Aorta (tissue), 5 donors: ENCODE data around the gene COQ10B. TPM values are rescaled to one million over a fixed set of nuclear protein-coding genes. Genes with fewer than 3 reads are reported as not detected.
"Not testable (repeated sequence)": the region's sequence is repeated elsewhere in the genome, so short reads cannot be mapped to it uniquely, and the experiment has no call there.

Source experiments
- ATAC-seq: fragments of 200-7000 bp; cut with Tn5 transposase; one replicate; pipeline ENCODE4 v1.9.1; 2022; ENCODE audit warnings: moderate library complexity; ENCODE audit not compliant: low FRiP score
- DNase-seq, 2 donors: peaks; one replicate each; pipeline ENCODE4 v3.0.0-alpha.2; 2020
- H3K27ac ChIP-seq, 2 donors: one replicate each; pipeline ENCODE4 v1.5.1; 2013; ENCODE audit warnings: low read length in 2 of 2, mild to moderate bottlenecking in 2 of 2, moderate library complexity in 2 of 2, control low read depth in 1 of 2, inconsistent platforms in 1 of 2, low read depth in 1 of 2
- H3K27me3 ChIP-seq, 2 donors: one replicate each; pipeline ENCODE4 v1.6.1; 2013; ENCODE audit warnings: control low read depth in 1 of 2, low read length in 1 of 2, mild to moderate bottlenecking in 1 of 2, moderate library complexity in 1 of 2; ENCODE audit not compliant: insufficient read depth in 2 of 2, control insufficient read depth in 1 of 2
- H3K36me3 ChIP-seq, 2 donors: one replicate each; pipeline ENCODE4 v1.6.1; 2013; ENCODE audit warnings: control low read depth in 1 of 2, low read length in 1 of 2, mild to moderate bottlenecking in 1 of 2; ENCODE audit not compliant: insufficient read depth in 2 of 2, control insufficient read depth in 1 of 2
- H3K4me1 ChIP-seq, 2 donors: one replicate each; pipeline ENCODE4 v1.6.1; 2013; ENCODE audit warnings: low read length in 2 of 2, control low read depth in 1 of 2, mild to moderate bottlenecking in 1 of 2, moderate library complexity in 1 of 2; ENCODE audit not compliant: insufficient read depth in 2 of 2, control insufficient read depth in 1 of 2
- H3K4me3 ChIP-seq, 2 donors: one replicate each; pipeline ENCODE4 v1.5.1; 2013; ENCODE audit warnings: low read length in 2 of 2, control low read depth in 1 of 2, mild to moderate bottlenecking in 1 of 2
- H3K9me3 ChIP-seq: one replicate; pipeline ENCODE4 v1.6.1; 2013; ENCODE audit warnings: mild to moderate bottlenecking, low read length; ENCODE audit not compliant: control insufficient read depth
- WGBS, 2 donors: extraction: QIAGEN DNeasy Blood & Tissue Kit; methylation state at CpG; one replicate each; pipeline ENCODE4 v1.1.7; 2013; 5-methylcytosine and 5-hydroxymethylcytosine counted together
- intact Hi-C, 2 donors: fragments of 100-400 bp; cut with DNase I; formaldehyde crosslinking; loops; one replicate each; pipeline versions ENCODE4 v1.14.2 to v1.15.0; 2022
- polyA plus RNA-seq, 2 donors: library from polyadenylated mRNA; stranded (reverse); fragments of 200-250 nt; gene quantifications; one replicate each; pipeline ENCODE4 v1.2.3, GENCODE V29; 2013
- total RNA-seq, 2 donors: library from RNA; stranded (reverse); fragmentation: NEBNext Ultra II Directional; extraction: Animal tissue kit (Norgen Biotek cat#: 25700); gene quantifications; one replicate each; pipeline ENCODE4 v1.2.1, GENCODE V29; 2021
- donor health status: healthy with polysubstance abuse.
- donor health status: Bipolar disorder and iron deficiency.
- donor health status: DM: no; HTN: no; CAD: no.
- donor health status: DM: no; HTN: no; CAD: no.
- donor health status: DM: yes; HTN: yes; CAD: no.

COQ10B gene
- total and polyA plus RNA-seq, 4 donors: 20.0 to 39.8 (median 25.0) TPM

DNA sequence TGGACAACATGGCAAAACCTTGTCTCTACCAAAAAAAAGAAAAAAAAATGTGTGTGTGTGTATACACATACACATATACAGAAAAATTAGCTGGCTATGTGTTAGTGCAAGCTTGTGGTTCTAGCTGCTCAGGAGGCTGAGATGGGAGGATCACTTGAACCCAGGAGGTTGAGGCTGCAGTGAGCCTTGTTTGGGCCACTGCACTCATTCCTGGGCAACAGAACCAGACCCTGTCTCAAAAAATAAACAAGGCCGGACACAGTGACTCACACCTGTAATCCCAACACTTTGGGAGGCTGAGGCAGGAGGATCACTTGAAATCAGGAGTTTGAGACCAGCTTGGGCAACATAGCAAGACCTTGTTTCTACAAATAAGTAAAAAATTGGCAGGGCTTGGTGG, 2.1 kb downstream of the COQ10B start:
- Histone ChIP-seq H3K4me1 (no peaks in the 10 kb centered on the region), H3K9me3 (no peaks in the 10 kb centered on the region), H3K4me3 (no peak overlapping the region), H3K36me3 (peaks cover 0 to 4% of the 10 kb centered on the region in 2 donors), H3K27me3 (no peaks in the 10 kb centered on the region), H3K27ac (no peak overlapping the region)
- intact Hi-C loops: loop anchor here (5.0 to 10.0 kb wide), 2 partner anchors 42 to 249 kb away; partner anchors contain the start of genes HSPD1 (in 1 of the 2) and MARS2 (in 1 of the 2)
- ATAC-seq (no peak), DNase-seq (no peak)
- WGBS, 2 donors: 91 to 97% methylated on average over 1 of the region's 1 CpG

DNA sequence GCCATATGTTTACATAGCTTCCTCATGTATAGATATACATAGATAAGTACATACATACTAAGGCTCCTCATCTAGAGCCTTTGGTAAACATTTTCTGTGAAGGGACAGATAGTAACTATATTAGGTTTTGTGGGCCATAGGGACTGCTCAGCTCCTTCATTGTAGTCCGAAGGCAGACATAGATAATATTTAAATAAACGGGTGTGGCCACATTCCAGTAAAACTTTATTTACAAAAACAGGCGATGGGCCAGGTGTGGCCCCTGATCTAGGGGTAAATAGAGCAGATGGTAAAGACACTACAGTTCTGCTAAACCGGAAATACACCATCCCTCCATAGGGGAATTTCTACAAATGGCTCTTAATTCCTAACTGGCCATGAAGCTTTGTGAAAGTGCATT, 7.3 kb downstream of the COQ10B start:
- Histone ChIP-seq H3K9me3 (no peaks in the 10 kb centered on the region), H3K27ac (no peak overlapping the region), H3K4me1 (no peaks in the 10 kb centered on the region), H3K36me3 (peaks cover 0 to 6% of the 10 kb centered on the region in 2 donors), H3K27me3 (no peaks in the 10 kb centered on the region), H3K4me3 (no peak overlapping the region)
- intact Hi-C loops: no loop called here
- DNase-seq (no peak), ATAC-seq (no peak)
- 89 to 90% methylated on average over 4 of the region's 4 CpGs for WGBS, 2 donors

DNA sequence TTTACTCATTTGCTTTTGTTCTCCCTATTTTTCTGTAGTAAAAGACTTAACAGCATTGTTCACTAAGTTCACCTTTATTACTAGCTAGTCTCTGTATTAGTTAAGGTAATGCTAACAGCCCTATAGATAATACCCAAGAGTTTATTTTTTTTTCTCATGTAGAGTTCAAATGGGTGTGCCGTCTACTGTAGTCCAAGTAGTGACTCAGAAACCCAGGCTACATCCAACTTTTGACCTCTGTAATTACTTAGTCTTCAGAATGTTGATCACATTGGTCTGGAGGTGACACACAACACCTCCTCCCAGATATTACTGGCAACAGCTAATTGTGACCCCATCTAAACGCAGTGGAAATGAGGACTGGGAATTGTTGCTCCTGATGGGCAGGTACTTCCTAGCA, 7.7 kb downstream of the COQ10B start:
- ATAC-seq (no peak), DNase-seq (no peak)
- H3K27ac ChIP-seq: no peak overlapping the region
- no peaks in the 10 kb centered on the region for H3K9me3 ChIP-seq
- peaks cover 0 to 6% of the 10 kb centered on the region in 2 donors for H3K36me3 ChIP-seq
- intact Hi-C loops: no loop called here
- 81 to 84% methylated on average over 2 of the region's 2 CpGs for WGBS, 2 donors
- no peaks in the 10 kb centered on the region for H3K4me1 ChIP-seq
- no peak overlapping the region for H3K4me3 ChIP-seq
- no peaks in the 10 kb centered on the region for H3K27me3 ChIP-seq

DNA sequence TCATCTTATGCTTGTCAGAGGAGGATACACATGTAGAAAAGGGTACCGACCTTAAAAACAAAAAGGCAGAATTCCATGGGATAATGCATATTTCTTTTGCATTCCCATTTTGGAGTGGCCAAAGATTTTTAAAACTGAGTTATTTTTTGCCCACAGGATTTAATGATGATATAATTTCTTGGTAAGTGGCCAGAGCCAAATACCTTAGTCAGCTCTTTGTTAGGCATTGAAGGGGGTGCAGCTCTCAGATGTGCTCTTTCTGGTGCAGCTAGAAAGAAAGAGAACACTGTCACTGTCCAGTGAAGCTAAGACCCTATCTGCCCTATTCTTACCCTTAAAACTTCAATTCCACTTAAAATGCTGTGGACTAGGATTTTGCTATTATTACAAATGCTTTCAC, 10.8 kb downstream of the COQ10B start:
- no peak for DNase-seq
- Histone ChIP-seq H3K27me3 (no peaks in the 10 kb centered on the region), H3K4me1 (no peaks in the 10 kb centered on the region), H3K9me3 (no peaks in the 10 kb centered on the region), H3K4me3 (no peak overlapping the region), H3K27ac (no peak overlapping the region), H3K36me3 (peaks cover 0 to 4% of the 10 kb centered on the region in 2 donors)
- WGBS, 2 donors: 12 to 27% methylated on average over 1 of the region's 1 CpG
- ATAC-seq: no peak
- intact Hi-C loops: no loop called here

DNA sequence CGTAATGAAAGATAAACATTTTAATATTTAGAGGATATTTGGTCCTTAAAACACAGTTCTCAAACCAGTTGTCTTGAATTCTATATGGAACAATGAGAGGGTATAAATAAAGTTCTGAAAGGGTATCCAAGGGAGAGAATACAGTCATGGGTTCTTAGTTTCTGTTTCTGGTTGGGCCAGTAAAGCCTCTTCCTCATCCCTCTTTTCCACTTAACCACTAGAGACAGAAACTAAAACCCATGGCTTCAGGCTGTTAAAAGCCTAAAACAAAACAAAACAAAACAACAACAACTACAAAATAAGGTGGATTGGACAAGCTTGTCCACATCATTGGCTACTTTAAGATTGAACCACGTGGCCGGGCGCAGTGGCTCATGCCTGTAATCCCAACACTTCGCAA, 18.8 kb downstream of the COQ10B start:
- Histone ChIP-seq H3K27ac (no peak overlapping the region), H3K27me3 (no peaks in the 10 kb centered on the region), H3K9me3 (no peaks in the 10 kb centered on the region), H3K36me3 (no peaks in the 10 kb centered on the region), H3K4me1 (no peaks in the 10 kb centered on the region), H3K4me3 (no peak overlapping the region)
- ATAC-seq (no peak), DNase-seq (no peak)
- 95 to 96% methylated on average over 5 of the region's 5 CpGs for WGBS, 2 donors
- intact Hi-C loops: loop anchor here in 1 of 2 donors (10.0 kb wide), 1 partner anchor 57 kb away; no protein-coding TSS in a partner anchor

DNA sequence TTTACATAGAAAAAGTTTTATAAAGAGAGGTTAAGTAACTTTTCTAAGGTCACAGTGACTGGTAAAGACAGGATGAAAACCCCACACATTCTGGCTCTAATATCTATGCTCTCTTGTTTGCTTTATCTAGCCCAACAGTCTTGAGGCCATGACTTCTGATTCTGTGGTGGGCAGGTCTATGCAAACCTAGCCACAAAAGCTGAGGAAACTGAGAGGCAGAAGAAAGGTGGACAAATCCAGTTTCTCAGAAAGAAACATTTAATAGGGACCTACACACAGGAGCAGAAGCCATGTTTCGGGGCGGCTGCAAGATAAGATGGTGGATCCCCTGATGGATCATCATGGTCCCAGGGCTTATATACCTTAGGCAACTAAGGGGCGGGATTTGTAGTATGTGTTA, 24.4 kb downstream of the COQ10B start:
- no peaks in the 10 kb centered on the region for H3K36me3 ChIP-seq
- 97% methylated on average over 3 of the region's 3 CpGs for WGBS, 2 donors
- intact Hi-C loops: loop anchor here in 1 of 2 donors (10.0 kb wide), 1 partner anchor 63 kb away; no protein-coding TSS in a partner anchor
- H3K27ac ChIP-seq: no peak overlapping the region
- H3K9me3 ChIP-seq: no peaks in the 10 kb centered on the region
- DNase-seq: no peak
- ATAC-seq: no peak
- no peak overlapping the region for H3K4me3 ChIP-seq
- no peaks in the 10 kb centered on the region for H3K4me1 ChIP-seq
- no peaks in the 10 kb centered on the region for H3K27me3 ChIP-seq

DNA sequence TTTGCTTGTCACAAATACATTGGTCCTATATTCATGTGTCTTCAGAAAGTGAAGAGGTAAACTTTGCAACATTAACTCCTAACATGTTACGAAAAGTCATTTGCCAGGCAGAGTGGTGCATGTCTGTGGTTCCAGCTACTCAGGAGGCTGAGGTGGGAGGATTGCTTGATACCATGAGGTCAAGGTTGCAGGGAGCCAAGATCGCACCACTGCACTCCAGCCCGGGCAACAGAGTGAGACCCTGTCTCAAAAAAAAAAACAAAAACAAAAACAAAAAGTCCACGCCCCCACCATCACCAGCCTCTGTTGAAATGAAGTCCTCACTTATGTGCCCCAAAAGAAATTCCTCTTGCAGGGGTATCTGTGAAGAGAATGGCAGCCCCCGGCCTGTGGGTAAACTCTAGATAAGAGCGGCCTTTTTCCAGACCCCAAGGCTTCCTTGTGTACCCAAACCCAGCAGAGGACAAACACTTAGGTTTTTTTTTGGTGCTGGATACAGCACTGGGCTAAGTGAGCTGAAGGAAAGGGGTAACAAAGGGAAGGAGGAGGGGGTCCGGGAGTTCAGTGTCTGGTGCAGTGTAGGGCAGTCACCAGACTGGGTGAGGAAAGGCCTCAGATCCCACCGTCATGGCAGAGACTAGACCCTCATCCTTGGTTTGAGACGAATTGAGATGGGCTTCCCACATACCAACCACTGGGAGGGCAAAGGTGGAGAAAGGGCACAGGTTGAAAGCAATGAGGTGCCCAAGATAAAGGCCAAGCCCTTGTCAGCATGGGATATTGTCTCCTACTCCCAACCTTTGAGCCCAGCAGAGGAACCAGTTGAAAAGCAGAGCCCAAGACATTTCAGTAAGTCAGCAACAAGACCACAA, 27.0 kb downstream of the COQ10B start:
- intact Hi-C loops: no loop called here
- no peak for DNase-seq
- Histone ChIP-seq H3K36me3 (no peaks in the 10 kb centered on the region), H3K27me3 (no peaks in the 10 kb centered on the region), H3K27ac (no peak overlapping the region), H3K4me1 (no peaks in the 10 kb centered on the region), H3K9me3 (no peaks in the 10 kb centered on the region), H3K4me3 (no peak overlapping the region)
- no peak for ATAC-seq
- 86 to 94% methylated on average over 9 of the region's 9 CpGs for WGBS, 2 donors

DNA sequence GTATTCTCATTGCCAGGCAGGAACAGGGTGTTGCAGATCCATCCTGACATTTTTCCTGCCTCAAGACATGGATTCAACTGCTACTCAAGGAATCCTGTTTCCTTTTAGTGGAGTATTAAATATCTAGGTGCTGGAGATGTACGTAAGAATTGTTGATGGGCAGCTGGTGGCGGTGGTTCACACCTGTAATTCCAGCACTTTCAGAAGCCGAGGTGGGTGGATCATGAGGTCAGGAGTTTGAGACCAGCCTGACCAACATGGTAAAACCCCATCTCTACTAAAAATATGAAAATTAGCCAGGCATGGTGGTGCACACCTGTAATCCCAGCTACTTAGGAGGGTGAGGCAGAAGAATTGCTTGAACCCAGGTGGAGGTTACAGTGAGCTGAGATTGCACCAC, 30.9 kb downstream of the COQ10B start:
- intact Hi-C loops, ATAC-seq, DNase-seq, H3K27ac ChIP-seq, H3K27me3 ChIP-seq, H3K4me1 ChIP-seq, H3K36me3 ChIP-seq, H3K9me3 ChIP-seq, H3K4me3 ChIP-seq: not testable (repeated sequence)
- 96 to 100% methylated on average over 3 of the region's 3 CpGs for WGBS, 2 donors

DNA sequence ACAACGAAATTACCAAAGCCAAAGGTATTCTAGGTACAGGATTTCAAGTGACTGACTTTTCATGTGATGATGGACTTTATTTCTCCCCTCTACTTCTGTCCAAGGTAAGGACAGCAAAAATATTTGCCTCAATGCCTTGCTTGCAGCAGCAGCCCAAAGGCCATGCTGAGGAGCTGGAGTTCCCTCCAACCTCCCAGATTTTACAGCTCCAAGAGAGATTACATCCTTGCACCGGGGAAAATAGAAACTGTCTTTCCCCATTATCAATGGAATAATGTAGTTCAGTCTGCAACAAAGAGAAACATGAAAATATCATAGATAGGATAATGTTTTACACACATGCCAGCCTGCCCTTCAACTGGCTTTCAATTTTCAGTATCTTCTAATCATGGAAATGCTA, 32.8 kb downstream of the COQ10B start:
- no peak for DNase-seq
- intact Hi-C loops: no loop called here
- WGBS, 2 donors: 88 to 95% methylated on average over 2 of the region's 2 CpGs
- no peaks in the 10 kb centered on the region for H3K9me3 ChIP-seq
- H3K4me1 ChIP-seq: no peaks in the 10 kb centered on the region
- no peak for ATAC-seq
- no peak overlapping the region for H3K27ac ChIP-seq
- H3K36me3 ChIP-seq: peaks cover 3% of the 10 kb centered on the region in 2 donors
- H3K27me3 ChIP-seq: no peaks in the 10 kb centered on the region
- no peak overlapping the region for H3K4me3 ChIP-seq
